ENCODE data around the gene L3MBTL1. TPM values are rescaled to one million over a fixed set of nuclear protein-coding genes. Genes with fewer than 3 reads are reported as not detected.

Gene L3MBTL1
- total RNA-seq, 2 donors from 2014 or later = 4.1 to 28.2 TPM

GRCh38 chr20:43537921-43538877, 30.7 kb downstream of the L3MBTL1 start:
- Histone ChIP-seq H3K27ac (no peak overlapping the region), H3K36me3 (no peaks in the 10 kb centered on the region), H3K4me1 (no peaks in the 10 kb centered on the region), H3K9me3 (no peaks in the 10 kb centered on the region), H3K4me3 (no peak overlapping the region), H3K27me3 (no peaks in the 10 kb centered on the region)
- peak; percentile 84 to 92 for TF ChIP-seq CTCF (IDR thresholded peaks at IDR 0.05)
- peak; percentile 82 for DNase-seq (ENCODE audit: low spot score)

GRCh38 chr20:43538878-43539700, 31.6 kb downstream of the L3MBTL1 start:
- Histone ChIP-seq H3K4me3 (no peak overlapping the region), H3K9me3 (no peaks in the 10 kb centered on the region), H3K27me3 (no peaks in the 10 kb centered on the region), H3K36me3 (no peaks in the 10 kb centered on the region), H3K27ac (no peak overlapping the region), H3K4me1 (no peaks in the 10 kb centered on the region)
- TF ChIP-seq CTCF (IDR thresholded peaks at IDR 0.05) = no peak
- DNase-seq (ENCODE audit: low spot score) = no peak

- DNase-seq (ENCODE audit: low spot score) = no peak
- no peak overlapping the region for H3K4me3 ChIP-seq
- H3K4me1 ChIP-seq = no peaks in the 10 kb centered on the region
- no peak overlapping the region for H3K27ac ChIP-seq
- no peaks in the 10 kb centered on the region for H3K9me3 ChIP-seq
- TF ChIP-seq CTCF (IDR thresholded peaks at IDR 0.05) = no peak
- H3K36me3 ChIP-seq = no peaks in the 10 kb centered on the region
- H3K27me3 ChIP-seq = no peaks in the 10 kb centered on the region
Measured at GRCh38 chr20:43539975-43540672, 32.6 kb downstream of the L3MBTL1 start.

GRCh38 chr20:43540673-43541060, 33.2 kb downstream of the L3MBTL1 start:
- H3K27me3 ChIP-seq = no peaks in the 10 kb centered on the region
- H3K27ac ChIP-seq = no peak overlapping the region
- no peak overlapping the region for H3K4me3 ChIP-seq
- DNase-seq (ENCODE audit: low spot score) = no peak
- no peaks in the 10 kb centered on the region for H3K36me3 ChIP-seq
- no peaks in the 10 kb centered on the region for H3K9me3 ChIP-seq
- no peak for TF ChIP-seq CTCF (IDR thresholded peaks at IDR 0.05)
- H3K4me1 ChIP-seq = no peaks in the 10 kb centered on the region

GRCh38 chr20:43541214-43541613, 33.7 kb downstream of the L3MBTL1 start:
- Histone ChIP-seq H3K4me3 (no peak overlapping the region), H3K27me3 (no peaks in the 10 kb centered on the region), H3K27ac (no peak overlapping the region), H3K9me3 (no peaks in the 10 kb centered on the region), H3K36me3 (no peaks in the 10 kb centered on the region), H3K4me1 (no peaks in the 10 kb centered on the region)
- TF ChIP-seq CTCF (IDR thresholded peaks at IDR 0.05) = no peak
- DNase-seq (ENCODE audit: low spot score) = no peak

Measured in right atrium auricular region (tissue), 2 donors.